SK-N-SH treated with all-trans-retinoic acid at 6 μM for 48 hours (cell line): ENCODE data around the gene ATN1.

Source experiments
- ATAC-seq: fragments of 200-7000 bp; cut with Tn5 transposase; 3 replicates; pipeline ENCODE4 v1.9.1; 2020; ENCODE audit warnings: mild to moderate bottlenecking, moderate library complexity
- ARNTL ChIP-seq: fragments of 450-650 bp; formaldehyde crosslinking; IDR thresholded peaks from 2 replicates; pipeline ENCODE4 v1.5.0; 2020; ENCODE audit warnings: low read depth, mild to moderate bottlenecking, moderate library complexity, borderline replicate concordance
- BACH2 ChIP-seq: fragments of 250-450 bp; sonication (Bioruptor Pico); IDR thresholded peaks from 2 replicates; pipeline ENCODE4 v1.9.0; 2021; ENCODE audit warnings: mild to moderate bottlenecking, borderline replicate concordance
- CSDC2 ChIP-seq: fragments of 250-450 bp; sonication (Bioruptor Pico); IDR thresholded peaks from 2 replicates; pipeline ENCODE4 v1.5.0; 2020; ENCODE audit warnings: mild to moderate bottlenecking, moderate library complexity
- ESRRG ChIP-seq: fragments of 250-450 bp; sonication (Bioruptor Pico); IDR thresholded peaks from 2 replicates; pipeline ENCODE4 v1.6.1; 2021; ENCODE audit warnings: mild to moderate bottlenecking
- GLIS3 ChIP-seq: fragments of 250-450 bp; sonication (Bioruptor Pico); IDR thresholded peaks from 2 replicates; pipeline ENCODE4 v1.5.0; 2020; ENCODE audit warnings: mild to moderate bottlenecking, moderate library complexity
- ISL1 ChIP-seq: fragments of 250-450 bp; sonication (Bioruptor Pico); IDR thresholded peaks from 2 replicates; pipeline ENCODE4 v2.1.2; 2022; ENCODE audit warnings: mild to moderate bottlenecking, moderate library complexity
- OSR1 ChIP-seq: fragments of 250-450 bp; sonication (Bioruptor Pico); IDR thresholded peaks from 2 replicates; pipeline ENCODE4 v1.8.0; 2022; ENCODE audit warnings: moderate library complexity, mild to moderate bottlenecking, inconsistent platforms
- PPARA ChIP-seq: fragments of 250-450 bp; sonication (Bioruptor Pico); IDR thresholded peaks from 2 replicates; pipeline ENCODE4 v1.5.0; 2020; ENCODE audit warnings: mild to moderate bottlenecking, borderline replicate concordance
- RARB ChIP-seq: fragments of 250-450 bp; sonication (Bioruptor Pico); IDR thresholded peaks from 2 replicates; pipeline ENCODE4 v1.8.0; 2021; ENCODE audit warnings: mild to moderate bottlenecking, moderate library complexity
- SNAI2 ChIP-seq: fragments of 250-450 bp; sonication (Bioruptor Pico); IDR thresholded peaks from 2 replicates; pipeline ENCODE4 v1.5.0; 2020; ENCODE audit warnings: mild to moderate bottlenecking, moderate library complexity
- TCF4 ChIP-seq: fragments of 250-450 bp; sonication (Bioruptor Pico); IDR thresholded peaks from 2 replicates; pipeline ENCODE4 v1.8.0; 2021; ENCODE audit warnings: mild to moderate bottlenecking, moderate library complexity, borderline replicate concordance
- TOX ChIP-seq: fragments of 250-450 bp; sonication (Bioruptor Pico); IDR thresholded peaks from 2 replicates; pipeline ENCODE4 v1.8.0; 2021; ENCODE audit warnings: mild to moderate bottlenecking, moderate library complexity, borderline replicate concordance
- ZC3H10 ChIP-seq: fragments of 250-450 bp; sonication (Bioruptor Pico); IDR thresholded peaks from 2 replicates; pipeline ENCODE4 v1.5.1; 2021; ENCODE audit warnings: mild to moderate bottlenecking, moderate library complexity
- ZFP3 ChIP-seq: fragments of 250-450 bp; sonication (Bioruptor Pico); IDR thresholded peaks from 2 replicates; pipeline ENCODE4 v1.5.0; 2020; ENCODE audit warnings: mild to moderate bottlenecking, moderate library complexity
- ZFP30 ChIP-seq: fragments of 450-650 bp; formaldehyde crosslinking; IDR thresholded peaks from 2 replicates; pipeline ENCODE4 v1.5.0; 2022; ENCODE audit warnings: mild to moderate bottlenecking, moderate library complexity
- ZNF565 ChIP-seq: fragments of 450-650 bp; formaldehyde crosslinking; conservative IDR thresholded peaks from 2 replicates; pipeline ENCODE4 v1.5.0; 2020; ENCODE audit warnings: low read depth, mild to moderate bottlenecking, moderate library complexity
- ZNF70 ChIP-seq: fragments of 450-650 bp; formaldehyde crosslinking; IDR thresholded peaks from 2 replicates; pipeline ENCODE4 v1.5.0; 2020; ENCODE audit warnings: mild to moderate bottlenecking, moderate library complexity
- ZNF8 ChIP-seq: fragments of 450-650 bp; formaldehyde crosslinking; IDR thresholded peaks from 2 replicates; pipeline ENCODE4 v1.5.0; 2020; ENCODE audit warnings: mild to moderate bottlenecking, moderate library complexity
- TF ChIP-seq, protein P1 (sequence below): fragments of 250-450 bp; sonication (Bioruptor Pico); IDR thresholded peaks from 2 replicates; pipeline ENCODE4 v1.8.0; 2021; ENCODE audit warnings: low read depth, mild to moderate bottlenecking, moderate library complexity, borderline replicate concordance
- TF ChIP-seq, protein P2 (sequence below): fragments of 250-450 bp; sonication (Bioruptor Pico); IDR thresholded peaks from 2 replicates; pipeline ENCODE4 v1.8.0; 2020; ENCODE audit warnings: mild to moderate bottlenecking, moderate library complexity, borderline replicate concordance
- TF ChIP-seq, protein P3 (sequence below): fragments of 250-450 bp; sonication (Bioruptor Pico); IDR thresholded peaks from 2 replicates; pipeline ENCODE4 v1.5.0; 2020; ENCODE audit warnings: mild to moderate bottlenecking, moderate library complexity
- TF ChIP-seq, protein P4 (sequence below): fragments of 250-450 bp; sonication (Bioruptor Pico); IDR thresholded peaks from 2 replicates; pipeline ENCODE4 v1.5.1; 2021; ENCODE audit warnings: mild to moderate bottlenecking, moderate library complexity

ATN1 gene

DNA sequence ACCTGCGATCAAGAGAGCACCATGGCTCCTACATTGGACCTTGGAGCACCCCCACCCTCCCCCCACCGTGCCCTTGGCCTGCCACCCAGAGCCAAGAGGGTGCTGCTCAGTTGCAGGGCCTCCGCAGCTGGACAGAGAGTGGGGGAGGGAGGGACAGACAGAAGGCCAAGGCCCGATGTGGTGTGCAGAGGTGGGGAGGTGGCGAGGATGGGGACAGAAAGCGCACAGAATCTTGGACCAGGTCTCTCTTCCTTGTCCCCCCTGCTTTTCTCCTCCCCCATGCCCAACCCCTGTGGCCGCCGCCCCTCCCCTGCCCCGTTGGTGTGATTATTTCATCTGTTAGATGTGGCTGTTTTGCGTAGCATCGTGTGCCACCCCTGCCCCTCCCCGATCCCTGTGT, 14.0 kb downstream of the ATN1 start:
- TF ChIP-seq GLIS3 (no peak), TCF4 (CRISPR knock-in tag) (no peak), ZFP3 (CRISPR knock-in tag) (no peak), OSR1 (CRISPR knock-in tag) (no peak), ZNF8 (CRISPR knock-in tag) (no peak), RARB (CRISPR knock-in tag) (no peak), ESRRG (CRISPR knock-in tag) (no peak), CSDC2 (CRISPR knock-in tag) (no peak), ZNF565 (no peak), SNAI2 (CRISPR knock-in tag) (no peak)
- TF ChIP-seq, protein P1, sequence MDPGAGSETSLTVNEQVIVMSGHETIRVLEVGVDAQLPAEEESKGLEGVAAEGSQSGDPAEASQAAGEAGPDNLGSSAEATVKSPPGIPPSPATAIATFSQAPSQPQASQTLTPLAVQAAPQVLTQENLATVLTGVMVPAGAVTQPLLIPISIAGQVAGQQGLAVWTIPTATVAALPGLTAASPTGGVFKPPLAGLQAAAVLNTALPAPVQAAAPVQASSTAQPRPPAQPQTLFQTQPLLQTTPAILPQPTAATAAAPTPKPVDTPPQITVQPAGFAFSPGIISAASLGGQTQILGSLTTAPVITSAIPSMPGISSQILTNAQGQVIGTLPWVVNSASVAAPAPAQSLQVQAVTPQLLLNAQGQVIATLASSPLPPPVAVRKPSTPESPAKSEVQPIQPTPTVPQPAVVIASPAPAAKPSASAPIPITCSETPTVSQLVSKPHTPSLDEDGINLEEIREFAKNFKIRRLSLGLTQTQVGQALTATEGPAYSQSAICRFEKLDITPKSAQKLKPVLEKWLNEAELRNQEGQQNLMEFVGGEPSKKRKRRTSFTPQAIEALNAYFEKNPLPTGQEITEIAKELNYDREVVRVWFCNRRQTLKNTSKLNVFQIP: no peak
- TF ChIP-seq, protein P2, sequence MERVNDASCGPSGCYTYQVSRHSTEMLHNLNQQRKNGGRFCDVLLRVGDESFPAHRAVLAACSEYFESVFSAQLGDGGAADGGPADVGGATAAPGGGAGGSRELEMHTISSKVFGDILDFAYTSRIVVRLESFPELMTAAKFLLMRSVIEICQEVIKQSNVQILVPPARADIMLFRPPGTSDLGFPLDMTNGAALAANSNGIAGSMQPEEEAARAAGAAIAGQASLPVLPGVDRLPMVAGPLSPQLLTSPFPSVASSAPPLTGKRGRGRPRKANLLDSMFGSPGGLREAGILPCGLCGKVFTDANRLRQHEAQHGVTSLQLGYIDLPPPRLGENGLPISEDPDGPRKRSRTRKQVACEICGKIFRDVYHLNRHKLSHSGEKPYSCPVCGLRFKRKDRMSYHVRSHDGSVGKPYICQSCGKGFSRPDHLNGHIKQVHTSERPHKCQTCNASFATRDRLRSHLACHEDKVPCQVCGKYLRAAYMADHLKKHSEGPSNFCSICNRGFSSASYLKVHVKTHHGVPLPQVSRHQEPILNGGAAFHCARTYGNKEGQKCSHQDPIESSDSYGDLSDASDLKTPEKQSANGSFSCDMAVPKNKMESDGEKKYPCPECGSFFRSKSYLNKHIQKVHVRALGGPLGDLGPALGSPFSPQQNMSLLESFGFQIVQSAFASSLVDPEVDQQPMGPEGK (CRISPR knock-in tag): no peak
- no peak for ATAC-seq

DNA sequence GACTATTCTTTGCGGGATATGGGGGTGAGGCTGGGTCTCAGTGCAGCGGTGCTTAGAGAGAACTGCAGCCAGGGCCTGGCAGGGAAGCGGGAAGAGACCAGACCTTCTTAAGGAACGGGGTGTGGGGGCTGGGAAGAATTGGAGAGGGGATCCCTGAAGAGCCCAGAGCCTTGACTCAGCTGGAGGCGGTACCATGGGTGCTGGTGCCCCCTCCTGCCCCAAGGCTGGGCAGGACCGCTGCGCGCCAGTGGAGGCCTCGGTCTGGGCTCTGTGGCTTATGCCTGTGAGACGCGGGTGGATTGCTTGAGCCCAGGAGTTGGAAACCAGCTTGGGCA, 14.5 kb downstream of the ATN1 start:
- ATAC-seq: no peak

DNA sequence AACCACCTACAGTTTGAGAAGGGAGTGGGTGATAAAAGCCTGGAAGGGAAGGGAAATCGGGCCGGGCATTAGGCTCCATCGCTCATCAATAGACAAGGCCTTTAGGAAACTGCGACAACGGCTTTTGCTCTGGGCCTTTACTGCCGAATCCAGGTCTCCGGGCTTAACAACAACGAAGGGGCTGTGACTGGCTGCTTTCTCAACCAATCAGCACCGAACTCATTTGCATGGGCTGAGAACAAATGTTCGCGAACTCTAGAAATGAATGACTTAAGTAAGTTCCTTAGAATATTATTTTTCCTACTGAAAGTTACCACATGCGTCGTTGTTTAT, 15.6 kb downstream of the ATN1 start:
- TF ChIP-seq ZNF8 (CRISPR knock-in tag) (no peak), ZC3H10 (CRISPR knock-in tag) (0 out of 2 replicates have a peak, but pooled peaks have one; percentile 1)
- ATAC-seq: peak; percentile 69

More for the DNA sequence above, 14.5 kb downstream of the ATN1 start:
- TF ChIP-seq ISL1 (CRISPR knock-in tag) (no peak), BACH2 (no peak), ESRRG (CRISPR knock-in tag) (no peak), TOX (CRISPR knock-in tag) (no peak), ZNF8 (CRISPR knock-in tag) (no peak), OSR1 (CRISPR knock-in tag) (no peak), ZC3H10 (CRISPR knock-in tag) (no peak), CSDC2 (CRISPR knock-in tag) (no peak), ZNF565 (no peak), ZNF70 (no peak), SNAI2 (CRISPR knock-in tag) (no peak), ZFP3 (CRISPR knock-in tag) (no peak), ZFP30 (CRISPR knock-in tag) (no peak)
- TF ChIP-seq, all 23 proteins: peak for 0

DNA sequence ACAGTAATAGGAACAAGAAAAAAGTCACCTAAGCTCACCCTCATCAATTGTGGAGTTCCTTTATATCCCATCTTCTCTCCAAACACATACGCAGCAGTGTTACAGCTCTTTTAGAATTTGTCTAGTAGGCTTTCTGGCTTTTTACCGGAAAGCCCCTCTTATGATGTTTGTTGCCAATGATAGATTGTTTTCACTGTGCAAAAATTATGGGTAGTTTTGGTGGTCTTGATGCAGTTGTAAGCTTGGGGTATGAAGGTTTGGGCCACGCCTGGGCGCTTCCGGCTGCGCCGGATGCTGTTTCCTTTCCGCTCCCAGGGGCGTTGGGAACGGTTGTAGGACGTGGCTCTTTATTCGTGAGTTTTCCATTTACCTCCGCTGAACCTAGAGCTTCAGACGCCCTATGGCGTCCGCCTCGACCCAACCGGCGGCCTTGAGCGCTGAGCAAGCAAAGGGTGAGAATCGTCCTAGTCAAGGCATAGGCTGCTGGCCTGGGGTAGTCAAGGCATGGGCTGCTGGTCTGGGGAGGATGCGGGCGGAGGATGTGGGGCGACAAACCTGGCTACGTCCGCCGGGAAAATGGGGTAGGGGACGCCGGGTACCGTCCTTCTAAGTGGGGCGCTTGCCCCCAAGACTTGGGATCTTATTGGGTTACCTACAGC, 16.1 kb downstream of the ATN1 start, which contains the start of the genes C12orf57 and RNU7-1:
Gene C12orf57, plus strand, starts transcription at position 301 of the 659 bp plus-strand sequence. Its CDS starts 100 bp downstream, at position 401.
Gene RNU7-1, plus strand, starts transcription at position 95 of the 659 bp plus-strand sequence.
- peak; percentile 70 for ATAC-seq
- TF ChIP-seq PPARA (CRISPR knock-in tag) (peak; percentile 97), ZNF70 (peak; percentile 77), ISL1 (CRISPR knock-in tag) (no peak), ZC3H10 (CRISPR knock-in tag) (peak; percentile 98), RARB (CRISPR knock-in tag) (peak; percentile 99), ARNTL (CRISPR knock-in tag) (peak; percentile 92), TOX (CRISPR knock-in tag) (peak; percentile 98), CSDC2 (CRISPR knock-in tag) (peak; percentile 77), ZFP3 (CRISPR knock-in tag) (peak; percentile 66; the same call in 1 of the 2 replicates), OSR1 (CRISPR knock-in tag) (no peak), ZFP30 (CRISPR knock-in tag) (peak; percentile 83), ESRRG (CRISPR knock-in tag) (peak; percentile 99)
- TF ChIP-seq, protein P3, sequence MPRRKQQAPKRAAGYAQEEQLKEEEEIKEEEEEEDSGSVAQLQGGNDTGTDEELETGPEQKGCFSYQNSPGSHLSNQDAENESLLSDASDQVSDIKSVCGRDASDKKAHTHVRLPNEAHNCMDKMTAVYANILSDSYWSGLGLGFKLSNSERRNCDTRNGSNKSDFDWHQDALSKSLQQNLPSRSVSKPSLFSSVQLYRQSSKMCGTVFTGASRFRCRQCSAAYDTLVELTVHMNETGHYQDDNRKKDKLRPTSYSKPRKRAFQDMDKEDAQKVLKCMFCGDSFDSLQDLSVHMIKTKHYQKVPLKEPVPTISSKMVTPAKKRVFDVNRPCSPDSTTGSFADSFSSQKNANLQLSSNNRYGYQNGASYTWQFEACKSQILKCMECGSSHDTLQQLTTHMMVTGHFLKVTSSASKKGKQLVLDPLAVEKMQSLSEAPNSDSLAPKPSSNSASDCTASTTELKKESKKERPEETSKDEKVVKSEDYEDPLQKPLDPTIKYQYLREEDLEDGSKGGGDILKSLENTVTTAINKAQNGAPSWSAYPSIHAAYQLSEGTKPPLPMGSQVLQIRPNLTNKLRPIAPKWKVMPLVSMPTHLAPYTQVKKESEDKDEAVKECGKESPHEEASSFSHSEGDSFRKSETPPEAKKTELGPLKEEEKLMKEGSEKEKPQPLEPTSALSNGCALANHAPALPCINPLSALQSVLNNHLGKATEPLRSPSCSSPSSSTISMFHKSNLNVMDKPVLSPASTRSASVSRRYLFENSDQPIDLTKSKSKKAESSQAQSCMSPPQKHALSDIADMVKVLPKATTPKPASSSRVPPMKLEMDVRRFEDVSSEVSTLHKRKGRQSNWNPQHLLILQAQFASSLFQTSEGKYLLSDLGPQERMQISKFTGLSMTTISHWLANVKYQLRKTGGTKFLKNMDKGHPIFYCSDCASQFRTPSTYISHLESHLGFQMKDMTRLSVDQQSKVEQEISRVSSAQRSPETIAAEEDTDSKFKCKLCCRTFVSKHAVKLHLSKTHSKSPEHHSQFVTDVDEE (CRISPR knock-in tag): peak; percentile 90
- TF ChIP-seq, protein P2 (CRISPR knock-in tag): peak; percentile 99
- TF ChIP-seq, protein P1: peak; percentile 99
- TF ChIP-seq, protein P4, sequence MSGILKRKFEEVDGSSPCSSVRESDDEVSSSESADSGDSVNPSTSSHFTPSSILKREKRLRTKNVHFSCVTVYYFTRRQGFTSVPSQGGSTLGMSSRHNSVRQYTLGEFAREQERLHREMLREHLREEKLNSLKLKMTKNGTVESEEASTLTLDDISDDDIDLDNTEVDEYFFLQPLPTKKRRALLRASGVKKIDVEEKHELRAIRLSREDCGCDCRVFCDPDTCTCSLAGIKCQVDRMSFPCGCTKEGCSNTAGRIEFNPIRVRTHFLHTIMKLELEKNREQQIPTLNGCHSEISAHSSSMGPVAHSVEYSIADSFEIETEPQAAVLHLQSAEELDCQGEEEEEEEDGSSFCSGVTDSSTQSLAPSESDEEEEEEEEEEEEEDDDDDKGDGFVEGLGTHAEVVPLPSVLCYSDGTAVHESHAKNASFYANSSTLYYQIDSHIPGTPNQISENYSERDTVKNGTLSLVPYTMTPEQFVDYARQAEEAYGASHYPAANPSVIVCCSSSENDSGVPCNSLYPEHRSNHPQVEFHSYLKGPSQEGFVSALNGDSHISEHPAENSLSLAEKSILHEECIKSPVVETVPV (CRISPR knock-in tag): peak; percentile 99
